HUES64 (cell line): ENCODE data around the gene B3GAT1.

Experiments
- H3K27ac ChIP-seq: 2 replicates; pipeline ENCODE4 v1.7.0; 2013; ENCODE audit warnings: low read depth, low read length, inconsistent platforms
- H3K27me3 ChIP-seq: 2 replicates; pipeline ENCODE4 v1.6.1; 2013; ENCODE audit warnings: mild to moderate bottlenecking, low read length; ENCODE audit not compliant: insufficient read depth
- H3K36me3 ChIP-seq: 2 replicates; pipeline ENCODE4 v1.6.1; 2013; ENCODE audit warnings: mild to moderate bottlenecking, low read length; ENCODE audit not compliant: insufficient read depth
- H3K4me1 ChIP-seq: 2 replicates; pipeline ENCODE4 v1.6.1; 2013; ENCODE audit warnings: mild to moderate bottlenecking, low read length, moderate library complexity; ENCODE audit not compliant: insufficient read depth
- H3K4me3 ChIP-seq: 2 replicates; pipeline ENCODE4 v1.5.1; 2013; ENCODE audit warnings: mild to moderate bottlenecking, low read length, moderate library complexity
- H3K9ac ChIP-seq: 2 replicates; pipeline ENCODE4 v1.6.1; 2013; ENCODE audit warnings: mild to moderate bottlenecking, low read depth, low read length
- H3K9me3 ChIP-seq: 2 replicates; pipeline ENCODE4 v1.6.1; 2013; ENCODE audit warnings: low read depth, low read length; ENCODE audit not compliant: insufficient read depth
- WGBS: fragments of 150-250, 120-280 bp; methylation state at CpG from one replicate; pipeline ENCODE4 v1.1.7; 2013; ENCODE audit warnings: missing lambda C conversion rate; 5-methylcytosine and 5-hydroxymethylcytosine counted together

The B3GAT1 gene

DNA sequence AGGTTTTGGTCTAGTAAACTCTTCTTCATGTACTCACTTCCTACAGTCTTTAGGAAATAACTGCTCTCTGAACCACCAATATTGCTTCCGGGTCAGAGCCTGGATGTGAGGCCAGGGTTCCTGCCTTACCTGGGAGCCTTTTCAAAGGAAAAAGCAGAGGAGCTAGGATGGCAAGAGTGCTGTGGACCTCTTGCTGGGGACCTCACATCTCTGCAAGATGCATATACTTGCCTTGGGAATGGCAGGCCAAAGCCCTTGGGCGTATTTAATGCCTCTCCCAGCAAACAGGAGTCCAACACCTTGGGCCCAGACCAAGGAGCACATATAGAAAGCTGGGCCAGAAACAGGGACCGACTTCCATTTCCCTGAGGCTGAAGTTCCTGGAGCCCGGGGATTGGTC is 75.0 kb downstream of the B3GAT1 start:
- Histone ChIP-seq H3K9me3 (no peaks in the 10 kb centered on the region), H3K27ac (no peak overlapping the region), H3K27me3 (peaks cover 33% of the 10 kb centered on the region), H3K4me3 (no peak overlapping the region), H3K9ac (no peak overlapping the region), H3K36me3 (no peaks in the 10 kb centered on the region), H3K4me1 (0 out of 2 replicates have a peak, but pooled peaks cover 7% of the 10 kb centered on the region)
- WGBS, result 92% methylated on average over 4 of the region's 4 CpGs

DNA sequence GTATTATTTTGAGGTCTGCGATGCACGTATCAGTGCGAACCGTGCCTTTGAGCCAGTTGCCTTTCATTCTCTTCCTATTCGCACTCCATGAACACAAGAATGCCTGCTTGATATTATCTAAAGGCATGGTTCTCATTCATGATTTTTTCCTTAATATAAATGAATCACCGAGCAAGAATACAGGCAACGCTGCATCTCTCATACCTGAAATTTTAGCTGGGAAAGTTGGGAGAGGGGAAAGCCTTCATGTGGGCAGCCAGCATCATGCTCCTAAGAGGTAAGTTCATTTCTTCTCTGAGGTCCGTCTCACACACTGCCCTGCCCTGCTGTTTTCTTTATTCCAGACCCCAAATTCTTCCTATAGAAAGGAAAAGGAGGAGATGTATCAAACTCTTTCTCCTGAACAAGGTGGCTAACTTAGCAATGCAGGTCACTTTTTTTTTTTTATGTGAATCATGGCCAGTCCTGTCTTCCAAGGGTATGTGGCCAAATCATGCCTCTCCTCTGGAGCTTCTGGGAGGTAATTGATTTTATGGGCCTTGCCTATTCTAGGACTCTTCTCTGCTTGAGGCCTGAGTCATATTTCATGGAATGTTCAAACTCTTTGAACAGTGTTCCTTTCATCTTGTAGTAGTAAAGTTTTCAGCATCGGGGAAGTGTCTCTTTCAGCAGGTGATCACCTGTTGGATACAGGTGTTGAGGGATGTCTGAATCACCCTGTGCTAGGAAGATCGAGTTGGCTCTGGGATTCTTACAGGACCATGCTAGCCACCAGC is 77.1 kb downstream of the B3GAT1 start:
- H3K4me3 ChIP-seq, result no peak overlapping the region
- 95% methylated on average over 9 of the region's 10 CpGs for WGBS
- no peak overlapping the region for H3K9ac ChIP-seq
- peaks cover 51% of the 10 kb centered on the region for H3K27me3 ChIP-seq
- peaks cover 17% of the 10 kb centered on the region for H3K4me1 ChIP-seq
- H3K9me3 ChIP-seq, result no peaks in the 10 kb centered on the region
- H3K36me3 ChIP-seq, result no peaks in the 10 kb centered on the region
- H3K27ac ChIP-seq, result no peak overlapping the region

DNA sequence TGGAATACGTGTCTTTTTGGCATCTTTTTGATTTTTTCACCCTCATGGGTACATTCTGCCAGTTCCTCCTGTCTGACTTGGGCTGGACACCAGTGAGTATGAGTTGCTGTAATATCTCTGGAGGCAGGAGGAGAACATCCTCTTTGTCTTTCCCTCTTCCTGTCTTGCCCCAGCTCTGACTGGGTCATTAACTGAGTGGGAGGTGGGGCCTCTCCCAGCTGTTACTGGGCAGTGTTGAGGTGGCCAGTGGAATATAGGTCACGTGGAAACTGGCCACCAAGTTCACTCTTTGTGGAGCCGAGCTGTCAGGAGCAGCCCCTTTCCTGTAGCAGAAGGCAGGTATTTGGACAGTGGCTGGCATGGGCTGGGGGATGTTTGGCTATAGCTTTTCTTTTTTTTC is 78.1 kb downstream of the B3GAT1 start:
- no peak overlapping the region for H3K9ac ChIP-seq
- H3K27ac ChIP-seq, result no peak overlapping the region
- H3K4me3 ChIP-seq, result no peak overlapping the region
- H3K4me1 ChIP-seq, result peaks cover 17% of the 10 kb centered on the region
- no peaks in the 10 kb centered on the region for H3K9me3 ChIP-seq
- peaks cover 57% of the 10 kb centered on the region for H3K27me3 ChIP-seq
- 90% methylated on average over 3 of the region's 3 CpGs for WGBS
- no peaks in the 10 kb centered on the region for H3K36me3 ChIP-seq

DNA sequence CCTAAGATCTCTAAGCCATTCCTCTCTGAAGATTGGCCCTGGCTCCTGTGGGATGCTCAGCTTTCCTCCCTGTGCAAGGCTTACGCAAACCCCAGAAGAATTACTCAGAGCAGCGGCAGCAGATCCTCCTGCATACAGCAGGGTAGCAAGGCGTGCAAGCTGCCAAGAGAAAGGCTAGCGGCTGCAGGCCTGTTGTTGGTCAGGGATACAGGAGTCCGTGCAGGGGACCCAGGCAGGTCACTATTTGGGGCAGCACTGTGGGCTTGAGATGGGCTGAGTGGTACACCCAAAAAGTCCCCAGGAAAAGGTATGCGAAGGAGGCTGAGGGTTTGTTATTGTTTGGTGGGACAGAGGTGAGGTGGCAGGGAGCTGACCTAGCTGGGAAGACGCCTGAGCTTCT is 78.7 kb downstream of the B3GAT1 start:
- H3K27ac ChIP-seq, result no peak overlapping the region
- H3K4me1 ChIP-seq, result peaks cover 17% of the 10 kb centered on the region
- no peak overlapping the region for H3K9ac ChIP-seq
- H3K27me3 ChIP-seq, result peaks cover 57% of the 10 kb centered on the region
- H3K9me3 ChIP-seq, result no peaks in the 10 kb centered on the region
- WGBS, result 86% methylated on average over 7 of the region's 7 CpGs
- H3K36me3 ChIP-seq, result no peaks in the 10 kb centered on the region
- no peak overlapping the region for H3K4me3 ChIP-seq

DNA sequence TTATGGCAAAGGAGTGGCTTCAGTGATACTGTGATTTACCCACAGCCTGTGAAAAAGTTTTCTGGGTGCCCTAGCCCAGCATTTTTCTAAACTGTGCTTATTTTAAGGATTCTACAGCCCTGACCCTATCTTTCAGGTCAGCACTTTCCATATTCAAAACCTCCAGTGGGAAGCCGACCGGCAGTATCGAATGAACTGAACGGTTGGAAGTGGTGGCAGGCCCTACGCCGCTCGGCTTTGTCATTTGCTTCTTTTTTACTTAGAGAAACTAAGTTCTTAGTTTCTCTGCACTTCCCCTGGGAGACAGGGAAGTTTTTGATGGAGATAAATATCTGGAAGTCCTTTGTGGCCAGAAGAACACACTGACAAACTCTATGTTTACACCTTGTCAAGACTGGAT is 79.3 kb downstream of the B3GAT1 start:
- peak overlapping the region; percentile 83 for H3K4me3 ChIP-seq
- 63% methylated on average over 7 of the region's 7 CpGs for WGBS

DNA sequence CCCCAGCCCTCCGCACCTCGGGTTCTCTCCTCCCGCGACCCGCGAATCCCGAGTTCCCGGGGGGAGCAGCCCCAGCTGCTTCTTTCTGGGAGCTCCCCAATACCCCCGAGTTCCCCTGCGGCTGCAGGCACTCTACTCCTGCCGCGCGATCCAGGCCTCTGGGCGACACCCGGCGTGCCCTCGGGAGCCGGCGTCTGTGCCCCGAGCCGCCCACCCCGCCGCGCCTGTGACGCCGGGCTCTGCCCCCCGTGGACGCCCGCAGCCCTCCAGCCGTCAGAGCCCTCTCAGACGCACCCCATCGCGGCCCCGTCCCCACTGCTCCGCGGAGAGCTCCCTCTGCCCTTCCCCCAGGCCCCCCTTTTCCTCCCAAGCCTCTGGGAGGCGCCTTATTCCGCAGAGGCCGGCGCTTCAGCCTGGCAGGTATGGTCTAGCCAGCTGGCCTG is 79.8 kb downstream of the B3GAT1 start:
- Histone ChIP-seq H3K27ac (no peak overlapping the region), H3K4me3 (peak overlapping the region; percentile 83), H3K4me1 (peaks cover 17% of the 10 kb centered on the region), H3K9me3 (no peaks in the 10 kb centered on the region), H3K27me3 (peaks cover 57% of the 10 kb centered on the region), H3K36me3 (no peaks in the 10 kb centered on the region), H3K9ac (0 out of 2 replicates have a peak overlapping the region, but pooled peaks have one; percentile 42)
- WGBS, result under 1% methylated on average over 40 of the region's 40 CpGs

More for the DNA sequence above, 79.3 kb downstream of the B3GAT1 start:
- Histone ChIP-seq H3K27ac (no peak overlapping the region), H3K9ac (no peak overlapping the region), H3K9me3 (no peaks in the 10 kb centered on the region), H3K4me1 (peaks cover 17% of the 10 kb centered on the region), H3K36me3 (no peaks in the 10 kb centered on the region), H3K27me3 (peaks cover 57% of the 10 kb centered on the region)

DNA sequence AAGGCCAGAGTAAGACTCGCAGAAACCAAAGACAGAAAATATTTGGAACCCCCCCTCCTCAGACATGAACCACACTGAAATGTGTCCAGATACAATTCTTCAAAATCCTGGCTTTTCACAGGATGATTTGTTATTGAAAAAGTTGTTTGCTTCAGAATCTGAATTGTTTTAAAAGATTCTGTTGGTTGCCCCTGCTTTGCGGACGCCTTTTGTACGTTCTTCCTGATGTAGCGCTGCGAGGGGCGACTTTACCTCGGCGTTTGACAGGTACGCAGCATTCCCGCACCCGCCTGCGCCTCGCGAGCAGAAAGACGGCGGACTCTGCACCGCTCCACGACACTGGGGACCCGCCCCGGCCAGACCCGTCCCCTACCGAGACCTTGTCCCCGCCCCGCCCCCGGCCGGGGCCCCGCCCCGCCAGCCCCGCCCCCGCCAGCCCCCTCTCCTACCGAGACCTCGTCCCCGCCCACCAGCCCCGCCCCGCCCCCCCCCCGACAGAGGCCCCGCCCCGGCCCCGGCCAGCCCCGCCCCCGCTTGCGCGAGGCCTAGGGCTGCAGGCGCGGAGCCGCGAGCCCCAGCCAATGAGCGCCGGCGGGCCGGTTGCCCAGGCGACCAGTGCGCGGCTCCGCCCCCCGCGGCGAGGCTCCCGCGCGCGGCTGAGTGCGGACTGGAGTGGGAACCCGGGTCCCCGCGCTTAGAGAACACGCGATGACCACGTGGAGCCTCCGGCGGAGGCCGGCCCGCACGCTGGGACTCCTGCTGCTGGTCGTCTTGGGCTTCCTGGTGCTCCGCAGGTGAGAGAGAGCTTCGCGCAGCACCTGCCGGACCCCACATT is 80.5 kb downstream of the B3GAT1 start, which contains the start of gene GLB1L2:
TSS of gene GLB1L2 (plus strand) at position 635 of the 835 bp plus-strand sequence. CDS start at position 709, 74 bp downstream.
- Histone ChIP-seq H3K36me3 (no peaks in the 10 kb centered on the region), H3K9me3 (no peaks in the 10 kb centered on the region), H3K4me1 (peaks cover 17% of the 10 kb centered on the region), H3K4me3 (peak within 1 kb of the TSS; percentile 83), H3K27ac (no peak within 1 kb of the TSS), H3K9ac (peak within 1 kb of the TSS; percentile 42; the same call in 1 of the 2 replicates), H3K27me3 (peaks cover 57% of the 10 kb centered on the region)
- under 1% methylated on average over 62 of the region's 80 CpGs for WGBS

DNA sequence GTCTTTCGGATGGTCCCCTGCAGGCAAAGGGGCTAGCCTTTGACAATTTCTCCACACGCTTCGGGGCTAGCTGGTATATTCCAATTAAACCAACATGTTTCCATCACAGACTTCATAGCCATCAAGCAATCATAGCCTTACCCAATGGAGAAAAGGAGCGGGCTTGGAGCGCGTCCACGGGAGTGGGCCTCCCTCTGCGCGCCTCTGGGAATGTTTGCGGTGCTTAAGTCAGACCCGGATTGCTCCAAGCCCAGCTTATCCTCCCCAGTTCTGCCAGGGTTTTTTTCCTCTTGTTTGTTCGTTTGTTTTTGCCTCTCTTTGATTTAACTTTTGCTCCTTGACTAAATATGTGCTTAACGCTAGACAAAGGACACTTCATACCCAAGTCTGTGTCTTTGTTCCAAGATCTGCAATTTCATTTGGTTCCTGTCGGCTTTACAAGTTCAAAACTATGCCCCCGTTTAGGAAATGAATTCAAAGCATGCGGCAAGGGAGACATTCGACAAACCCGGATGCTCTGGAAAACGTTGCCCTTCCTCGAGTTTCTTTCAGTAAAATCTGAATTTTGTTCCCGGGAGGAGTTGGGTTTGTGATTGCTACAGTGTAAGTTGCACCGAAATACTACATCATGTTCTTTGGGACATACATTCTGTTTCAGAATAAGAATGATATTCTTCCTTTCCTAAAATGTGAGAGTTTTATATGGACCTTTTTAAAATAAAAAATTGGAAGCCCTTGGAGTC is 81.3 kb downstream of the B3GAT1 start:
- 39% methylated on average over 21 of the region's 22 CpGs for WGBS
- Histone ChIP-seq H3K27me3 (peaks cover 57% of the 10 kb centered on the region), H3K4me1 (peaks cover 17% of the 10 kb centered on the region), H3K9ac (peak overlapping the region; percentile 27; the same call in 1 of the 2 replicates), H3K36me3 (no peaks in the 10 kb centered on the region), H3K27ac (no peak overlapping the region), H3K9me3 (no peaks in the 10 kb centered on the region), H3K4me3 (peak overlapping the region; percentile 62)
